Suppressor macrophage (primary cell): Measurements from ENCODE around the gene CYP46A1.

Experiments
- DNase-seq, 4 experiments: peaks; one replicate each; pipeline ENCODE4 v3.0.0-alpha.2; 2020 to 2022

Gene CYP46A1

DNA sequence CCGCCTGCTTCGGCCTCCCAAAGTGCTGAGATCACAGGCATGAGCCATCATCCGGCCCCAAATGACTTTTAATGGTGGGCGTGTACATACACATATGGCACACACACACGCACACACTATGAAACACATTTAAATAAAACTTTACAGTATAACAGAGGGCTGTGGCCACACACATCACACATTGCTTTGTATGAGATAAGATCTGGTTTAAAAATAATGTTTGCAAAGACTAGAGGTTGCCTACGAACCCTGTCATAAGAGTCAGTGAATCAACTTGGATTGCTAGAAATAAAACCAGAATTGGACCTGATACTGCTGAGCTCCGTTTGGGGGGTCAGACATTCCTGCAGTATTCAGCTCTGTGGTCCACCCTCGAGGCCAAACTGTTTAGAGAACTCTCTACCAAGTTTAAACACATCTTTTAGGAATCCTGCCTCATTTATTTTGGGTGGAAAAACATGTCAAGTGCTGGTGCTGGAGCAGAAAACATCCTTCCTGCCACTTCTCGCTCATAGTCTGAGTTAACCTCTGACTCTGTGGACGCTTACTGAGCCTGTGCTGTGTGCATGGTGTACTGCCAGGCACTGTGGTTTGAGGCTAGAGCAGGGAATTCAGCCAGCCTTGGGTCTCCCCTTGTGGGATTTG, 61.3 kb downstream of the CYP46A1 start:
- no peak for DNase-seq

GRCh38 chr14:99747167-99747566, 63.1 kb downstream of the CYP46A1 start:
- DNase-seq, result no peak

DNA sequence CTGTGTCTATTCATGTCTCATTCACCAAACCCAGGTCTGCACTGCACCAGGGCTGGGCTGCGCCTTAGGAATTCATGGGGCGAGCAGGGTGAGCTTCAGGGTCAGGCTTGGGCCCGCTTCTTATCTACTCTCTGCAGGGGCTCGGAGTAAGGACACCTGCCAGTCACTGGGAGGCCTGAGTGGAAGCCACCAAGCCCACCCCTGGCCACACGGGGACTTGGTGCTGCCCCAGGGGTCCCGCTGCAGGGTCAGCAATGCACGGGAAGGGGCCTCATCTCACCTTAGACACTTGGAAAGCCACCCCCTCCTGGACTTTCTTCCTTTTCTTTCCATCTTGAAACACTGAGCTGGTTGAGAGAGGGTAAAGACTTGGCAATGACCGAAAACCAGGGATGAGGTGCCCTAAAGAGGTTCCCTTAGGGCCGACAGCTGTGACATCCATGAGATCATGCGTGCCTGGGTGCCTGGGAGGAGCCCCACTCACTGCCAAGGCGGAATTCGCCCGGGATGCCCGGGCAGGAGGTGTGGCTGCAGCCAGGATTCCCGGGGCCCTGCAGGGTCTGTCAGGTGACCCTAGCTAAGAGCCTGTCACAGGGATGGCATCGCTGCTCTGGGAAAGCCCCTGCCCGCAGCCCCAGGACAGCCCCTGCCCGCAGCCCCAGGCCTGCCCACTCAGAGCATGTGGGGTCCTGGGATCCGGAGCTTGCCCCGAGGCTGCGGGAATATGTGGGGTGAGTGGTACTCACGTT, 63.7 kb downstream of the CYP46A1 start:
- DNase-seq, result no peak

- no peak for DNase-seq
Observed at GRCh38 chr14:99748529-99748928, 64.4 kb downstream of the CYP46A1 start.

GRCh38 chr14:99749142-99749541, 65.0 kb downstream of the CYP46A1 start:
- DNase-seq, result no peak

GRCh38 chr14:99749763-99750715, 65.9 kb downstream of the CYP46A1 start:
- DNase-seq, result no peak

DNA sequence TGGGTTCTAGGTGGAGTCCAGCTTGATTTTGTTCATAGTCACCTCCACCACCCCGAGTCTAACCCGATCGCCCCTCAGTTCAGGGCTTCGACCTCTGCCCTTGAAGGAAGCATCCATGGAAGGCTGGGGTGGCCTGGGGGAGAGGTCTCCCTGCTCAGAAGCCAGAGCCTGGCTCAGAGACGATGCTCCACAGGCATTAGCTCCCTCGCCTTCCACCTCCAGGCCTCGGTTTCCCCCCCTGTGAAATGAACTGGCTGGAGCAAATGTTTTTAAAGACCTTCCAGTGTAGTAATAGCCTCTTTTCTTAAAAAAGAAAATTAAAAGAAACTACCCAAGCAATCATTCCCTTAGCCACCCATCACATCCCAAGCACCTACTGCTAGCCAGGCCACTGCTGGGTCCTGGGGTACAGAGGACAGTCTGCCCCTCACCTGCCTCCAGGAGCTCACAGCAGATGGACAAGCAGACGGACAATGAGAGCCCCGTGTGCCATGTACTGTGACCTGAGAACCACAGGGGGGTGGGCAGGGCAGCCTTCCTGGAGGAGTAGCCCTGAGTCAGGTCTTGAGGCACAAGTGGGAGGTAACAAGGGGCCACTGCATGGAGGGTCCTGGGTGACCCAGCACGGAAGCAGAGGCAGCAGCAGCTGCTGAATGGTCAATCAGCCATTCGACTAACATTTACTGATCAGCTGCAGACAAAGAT, 66.8 kb downstream of the CYP46A1 start:
- DNase-seq, result no peak

DNA sequence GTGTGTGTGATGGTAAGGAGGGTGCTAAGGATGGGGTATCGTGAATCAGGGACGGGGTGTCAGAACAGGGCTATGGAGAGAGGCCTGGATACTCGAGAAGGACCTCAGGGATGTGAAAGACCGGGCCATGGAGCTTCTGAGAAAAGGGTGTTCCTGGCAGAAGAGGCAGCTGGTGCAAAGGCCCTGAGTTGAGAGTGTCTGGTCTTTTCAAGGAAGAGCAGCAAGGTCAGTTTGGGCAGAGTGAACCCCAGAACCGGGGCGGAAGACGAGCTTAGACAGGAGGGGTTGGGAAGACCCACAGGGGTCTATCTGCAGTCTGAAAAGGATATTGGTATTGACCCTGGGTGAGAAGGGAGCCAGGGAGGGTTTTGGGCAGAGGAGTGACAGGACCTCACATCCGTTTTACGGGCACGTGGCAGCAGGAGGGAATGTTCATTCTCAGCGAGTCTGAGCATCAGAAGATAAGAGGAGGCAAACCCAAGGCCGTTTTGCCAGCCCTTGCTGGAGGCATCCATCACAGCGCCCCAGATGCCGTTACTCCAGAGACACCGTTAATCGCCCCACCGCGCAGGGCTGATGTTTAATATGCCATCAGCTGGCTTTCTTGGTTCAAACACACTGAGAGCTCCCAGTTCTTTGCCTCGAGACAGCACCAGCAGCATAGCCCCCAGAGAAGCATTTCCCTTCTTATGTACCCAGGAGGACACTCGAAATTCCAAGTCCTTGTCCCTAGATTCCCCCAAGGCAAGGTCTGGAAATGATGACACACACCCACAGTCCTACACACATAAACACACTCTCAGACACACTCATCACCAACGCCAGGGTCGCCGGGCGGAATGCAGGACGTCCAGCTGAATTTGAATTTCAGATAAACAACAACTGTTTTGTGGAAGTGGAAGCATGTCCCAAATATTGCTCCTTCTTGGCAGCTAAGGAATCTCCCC, 67.7 kb downstream of the CYP46A1 start:
- DNase-seq, result no peak

GRCh38 chr14:99752486-99753121, 68.5 kb downstream of the CYP46A1 start:
- DNase-seq, result no peak

DNA sequence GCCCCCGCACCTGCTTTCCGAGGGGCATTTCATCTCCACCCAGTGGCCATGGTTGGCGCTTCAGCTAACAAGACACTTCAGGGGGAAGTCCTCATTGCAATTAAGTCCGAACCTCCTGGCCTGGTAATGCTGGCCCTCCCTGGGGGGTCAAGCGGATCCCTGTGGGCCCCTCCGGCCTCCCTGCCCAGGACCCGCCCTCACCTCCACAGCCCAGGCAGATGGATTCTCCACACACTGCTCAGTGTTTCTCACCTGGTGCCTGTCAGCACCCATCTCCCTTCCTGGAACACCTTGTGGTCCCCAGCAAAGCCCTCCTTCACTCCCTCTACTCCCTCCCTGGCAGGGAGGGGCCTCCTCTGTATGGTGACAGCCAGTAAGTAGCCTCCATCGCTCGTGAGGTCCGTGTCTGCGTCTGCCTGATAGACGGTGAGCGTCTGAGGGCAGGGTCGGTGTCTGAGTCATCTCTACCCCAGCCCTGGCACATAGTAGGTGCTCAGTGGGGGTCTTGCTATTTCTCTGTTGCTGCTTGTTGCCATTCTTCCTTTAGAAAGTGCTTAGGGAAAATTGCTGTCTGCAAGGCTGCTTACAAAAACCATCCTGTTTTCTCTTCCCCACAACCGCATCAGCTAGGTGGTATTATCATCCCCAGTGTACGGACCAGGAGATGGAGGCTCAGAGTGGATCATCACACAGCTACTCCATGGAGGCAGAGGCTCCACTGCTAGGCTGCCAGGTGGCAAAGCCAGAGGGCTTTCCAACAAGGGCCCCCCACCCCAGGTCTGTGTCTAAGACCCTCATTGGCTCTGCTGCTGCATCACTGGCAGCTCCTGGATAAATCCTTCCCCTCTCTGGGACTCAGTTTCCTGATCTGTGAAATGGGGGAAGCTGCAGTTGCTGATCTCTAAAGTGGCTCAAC, 69.4 kb downstream of the CYP46A1 start:
- no peak for DNase-seq

GRCh38 chr14:99754141-99755067, 70.3 kb downstream of the CYP46A1 start:
- no peak for DNase-seq

DNA sequence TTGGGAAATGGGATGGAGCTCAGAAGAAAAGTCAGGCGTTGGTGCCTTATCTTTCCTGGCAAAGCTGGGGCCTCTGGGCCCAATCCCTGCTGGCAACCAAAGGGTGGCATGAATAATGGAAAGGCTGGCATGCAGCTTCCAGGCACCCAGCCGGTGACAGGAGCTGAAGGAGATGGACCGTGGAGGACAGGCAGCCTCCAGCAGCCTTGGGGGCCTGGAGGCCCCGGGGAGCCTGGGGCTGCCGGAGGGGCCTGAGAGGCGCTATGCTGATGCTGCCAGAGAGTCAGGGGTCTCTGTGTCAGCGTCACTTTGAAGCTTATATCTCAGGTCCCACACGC, 70.9 kb downstream of the CYP46A1 start:
- no peak for DNase-seq

GRCh38 chr14:99755629-99756603, 71.8 kb downstream of the CYP46A1 start:
- DNase-seq, result no peak

GRCh38 chr14:99756796-99757195, 72.7 kb downstream of the CYP46A1 start:
- no peak for DNase-seq

DNA sequence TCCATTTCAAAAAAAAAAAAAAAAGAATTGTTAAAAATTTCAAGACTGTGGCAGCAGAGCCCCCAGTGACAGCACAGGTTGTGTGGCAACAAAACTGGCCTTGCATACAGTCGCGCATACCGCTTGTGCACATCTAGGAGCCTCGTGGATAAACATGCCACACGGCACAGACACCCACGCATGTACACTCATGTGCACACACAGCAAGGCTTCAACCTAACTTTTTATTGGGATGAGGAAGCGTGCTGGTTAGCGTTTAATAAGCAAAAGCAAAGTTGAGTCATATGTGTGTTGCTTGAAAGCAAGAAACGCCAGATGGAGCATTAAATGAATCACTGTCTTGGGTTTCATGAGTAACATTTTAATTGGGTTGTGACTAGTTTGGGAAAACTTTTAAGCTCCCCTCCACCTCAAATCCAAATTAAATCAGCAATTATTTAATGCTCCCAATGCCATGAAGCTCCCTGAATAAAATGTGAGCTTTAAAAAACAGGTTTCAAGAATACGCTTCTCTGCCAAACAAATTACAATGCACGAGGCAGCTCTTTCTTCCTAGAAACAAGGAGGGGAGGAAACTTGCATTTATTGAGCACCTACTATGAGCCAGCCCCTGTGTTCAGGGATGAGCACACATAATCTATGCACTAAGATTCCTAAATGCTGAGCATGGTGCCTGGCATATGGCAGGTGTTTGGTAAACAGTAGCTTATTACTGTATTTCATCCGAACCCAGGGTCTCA, 73.4 kb downstream of the CYP46A1 start:
- peak in 1 of 4 experiments; percentile 2 for DNase-seq

DNA sequence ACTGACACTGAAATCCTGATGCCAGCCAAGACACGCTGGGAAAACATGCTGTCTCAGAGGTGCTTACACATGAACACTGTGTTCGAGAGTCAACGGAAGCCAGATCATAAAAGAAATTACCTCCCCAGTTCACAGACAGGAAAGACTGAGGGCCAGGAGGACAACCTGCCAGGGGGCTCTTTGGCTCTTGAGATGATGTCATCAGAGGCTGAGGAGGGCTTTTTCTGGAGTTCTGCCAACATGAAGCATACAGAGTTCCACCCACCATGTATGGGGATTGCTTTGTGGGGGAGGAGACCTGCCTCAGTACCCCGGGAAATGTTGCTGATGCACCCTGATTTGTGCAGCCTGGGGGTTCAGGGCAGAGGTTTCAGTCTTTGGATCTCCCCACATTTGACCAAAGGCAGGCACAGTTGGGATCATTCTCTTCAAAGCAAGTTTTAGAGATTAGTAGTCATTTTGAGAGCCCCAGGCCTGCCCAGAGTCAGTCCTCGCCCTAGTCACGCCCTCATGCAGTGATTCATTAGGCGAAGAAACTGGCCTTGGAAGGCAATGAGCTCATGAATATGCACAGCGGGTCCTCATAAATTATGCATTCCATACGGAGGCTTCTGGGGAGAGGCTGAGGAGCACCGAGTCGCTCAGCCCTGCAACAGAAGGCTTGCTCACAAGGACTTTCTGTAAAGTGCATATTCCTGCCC, 74.2 kb downstream of the CYP46A1 start:
- DNase-seq, result no peak
